ENCODE measurements around the gene NR5A2.
A peak's percentile ranks its signal among the peaks of the same experiment; 100 is the strongest.
"Not testable (repeated sequence)": the region's sequence is repeated elsewhere in the genome, so short reads cannot be mapped to it uniquely, and the experiment has no call there.

NR5A2 gene

GRCh38 chr1:200179781-200180160 is 152.3 kb downstream of the NR5A2 start:
- POLR2A ChIA-PET: no interaction called here
- no peak for DNase-seq (ENCODE audit: extremely low spot score)
- CTCF ChIA-PET: no interaction called here
- TF ChIP-seq BHLHE40 (IDR thresholded peaks at IDR 0.05; ENCODE audit: borderline replicate concordance): no peak
- TF ChIP-seq FOXA1 (IDR thresholded peaks at IDR 0.05): no peak
- no peak for TF ChIP-seq FOXM1 (IDR thresholded peaks at IDR 0.05; ENCODE audit: borderline replicate concordance)
- no peak for TF ChIP-seq ARNT (IDR thresholded peaks at IDR 0.05)
- TF ChIP-seq ELF4 (IDR thresholded peaks at IDR 0.05): no peak
- no peak for TF ChIP-seq PKNOX1 (IDR thresholded peaks at IDR 0.05)
- no peak for TF ChIP-seq ZNF384 (IDR thresholded peaks at IDR 0.05)
- TF ChIP-seq TARDBP (IDR thresholded peaks at IDR 0.05): no peak
- TF ChIP-seq L3MBTL2 (conservative IDR thresholded peaks at IDR 0.05): no peak
- no peak for TF ChIP-seq CTBP1 (IDR thresholded peaks at IDR 0.05; ENCODE audit: borderline replicate concordance)
- no peak for TF ChIP-seq HDGF (IDR thresholded peaks at IDR 0.05; ENCODE audit: borderline replicate concordance)
- no peak for TF ChIP-seq SP1 (IDR thresholded peaks at IDR 0.05)
- no peak for TF ChIP-seq FOXK2 (IDR thresholded peaks at IDR 0.05)
- no peak for TF ChIP-seq SUZ12 (IDR thresholded peaks at IDR 0.05)
- no peak for TF ChIP-seq LEF1 (IDR thresholded peaks at IDR 0.05; ENCODE audit: borderline replicate concordance)
- TF ChIP-seq NFRKB (IDR thresholded peaks at IDR 0.05): no peak

GRCh38 chr1:200180821-200181220 is 153.3 kb downstream of the NR5A2 start:
- ChIA-PET POLR2A (no interaction called here), CTCF (no interaction called here)
- no peak for DNase-seq (ENCODE audit: extremely low spot score)
- no peak for TF ChIP-seq SP1 (IDR thresholded peaks at IDR 0.05)
- no peak for TF ChIP-seq BHLHE40 (IDR thresholded peaks at IDR 0.05; ENCODE audit: borderline replicate concordance)
- TF ChIP-seq CTBP1 (IDR thresholded peaks at IDR 0.05; ENCODE audit: borderline replicate concordance): no peak
- no peak for TF ChIP-seq ARNT (IDR thresholded peaks at IDR 0.05)
- no peak for TF ChIP-seq L3MBTL2 (conservative IDR thresholded peaks at IDR 0.05)
- TF ChIP-seq LEF1 (IDR thresholded peaks at IDR 0.05; ENCODE audit: borderline replicate concordance): no peak

- TF ChIP-seq SP1 (IDR thresholded peaks at IDR 0.05): no peak
- DNase-seq (ENCODE audit: extremely low spot score): no peak
- ChIA-PET POLR2A (no interaction called here), CTCF (no interaction called here)
These were observed 154.4 kb downstream of the NR5A2 start for GRCh38 chr1:200181861-200182260.

GRCh38 chr1:200182701-200183100 is 155.2 kb downstream of the NR5A2 start:
- ChIA-PET CTCF (no interaction called here), POLR2A (no interaction called here)
- DNase-seq (ENCODE audit: extremely low spot score): no peak
- TF ChIP-seq CTBP1 (IDR thresholded peaks at IDR 0.05; ENCODE audit: borderline replicate concordance) (no peak), FOXM1 (IDR thresholded peaks at IDR 0.05; ENCODE audit: borderline replicate concordance) (no peak), L3MBTL2 (conservative IDR thresholded peaks at IDR 0.05) (no peak), HDGF (IDR thresholded peaks at IDR 0.05; ENCODE audit: borderline replicate concordance) (no peak), BHLHE40 (IDR thresholded peaks at IDR 0.05; ENCODE audit: borderline replicate concordance) (no peak), ARNT (IDR thresholded peaks at IDR 0.05) (no peak), SUZ12 (IDR thresholded peaks at IDR 0.05) (no peak), SP1 (IDR thresholded peaks at IDR 0.05) (no peak), FOXK2 (IDR thresholded peaks at IDR 0.05) (no peak), NFRKB (IDR thresholded peaks at IDR 0.05) (no peak), LEF1 (IDR thresholded peaks at IDR 0.05; ENCODE audit: borderline replicate concordance) (no peak), PKNOX1 (IDR thresholded peaks at IDR 0.05) (no peak), ZNF384 (IDR thresholded peaks at IDR 0.05) (no peak), TARDBP (IDR thresholded peaks at IDR 0.05) (no peak), ELF4 (IDR thresholded peaks at IDR 0.05) (no peak), FOXA1 (IDR thresholded peaks at IDR 0.05) (no peak)

GRCh38 chr1:200183637-200184036 is 156.1 kb downstream of the NR5A2 start:
- no peak for DNase-seq (ENCODE audit: extremely low spot score)
- CTCF ChIA-PET: no interaction called here
- TF ChIP-seq NFRKB (IDR thresholded peaks at IDR 0.05) (no peak), PKNOX1 (IDR thresholded peaks at IDR 0.05) (no peak), ELF4 (IDR thresholded peaks at IDR 0.05) (no peak), L3MBTL2 (conservative IDR thresholded peaks at IDR 0.05) (no peak), SP1 (IDR thresholded peaks at IDR 0.05) (no peak), TARDBP (IDR thresholded peaks at IDR 0.05) (no peak), LEF1 (IDR thresholded peaks at IDR 0.05; ENCODE audit: borderline replicate concordance) (no peak), HDGF (IDR thresholded peaks at IDR 0.05; ENCODE audit: borderline replicate concordance) (no peak), FOXK2 (IDR thresholded peaks at IDR 0.05) (no peak), BHLHE40 (IDR thresholded peaks at IDR 0.05; ENCODE audit: borderline replicate concordance) (no peak), ZNF384 (IDR thresholded peaks at IDR 0.05) (no peak), ARNT (IDR thresholded peaks at IDR 0.05) (no peak), CTBP1 (IDR thresholded peaks at IDR 0.05; ENCODE audit: borderline replicate concordance) (no peak), FOXA1 (IDR thresholded peaks at IDR 0.05) (no peak), SUZ12 (IDR thresholded peaks at IDR 0.05) (no peak)
- POLR2A ChIA-PET: no interaction called here

GRCh38 chr1:200184196-200184595 is 156.7 kb downstream of the NR5A2 start:
- ChIA-PET CTCF (no interaction called here), POLR2A (no interaction called here)
- DNase-seq (ENCODE audit: extremely low spot score): peak; percentile 32
- no peak for TF ChIP-seq ZNF384 (IDR thresholded peaks at IDR 0.05)
- no peak for TF ChIP-seq ARNT (IDR thresholded peaks at IDR 0.05)
- TF ChIP-seq SUZ12 (IDR thresholded peaks at IDR 0.05): no peak
- no peak for TF ChIP-seq PKNOX1 (IDR thresholded peaks at IDR 0.05)
- TF ChIP-seq ELF4 (IDR thresholded peaks at IDR 0.05): no peak
- no peak for TF ChIP-seq NFRKB (IDR thresholded peaks at IDR 0.05)
- TF ChIP-seq FOXM1 (IDR thresholded peaks at IDR 0.05; ENCODE audit: borderline replicate concordance): no peak
- TF ChIP-seq CTBP1 (IDR thresholded peaks at IDR 0.05; ENCODE audit: borderline replicate concordance): no peak
- no peak for TF ChIP-seq FOXK2 (IDR thresholded peaks at IDR 0.05)
- no peak; the same call in 1 of the 2 replicates for TF ChIP-seq L3MBTL2 (conservative IDR thresholded peaks at IDR 0.05)
- no peak for TF ChIP-seq FOXA1 (IDR thresholded peaks at IDR 0.05)
- TF ChIP-seq HDGF (IDR thresholded peaks at IDR 0.05; ENCODE audit: borderline replicate concordance): no peak

- DNase-seq (ENCODE audit: extremely low spot score); POLR2A ChIA-PET; CTCF ChIA-PET: not testable (repeated sequence)
These were observed 157.7 kb downstream of the NR5A2 start for GRCh38 chr1:200185191-200185590.

GRCh38 chr1:200187332-200187731 is 159.8 kb downstream of the NR5A2 start:
- DNase-seq (ENCODE audit: extremely low spot score); CTCF ChIA-PET; POLR2A ChIA-PET: not testable (repeated sequence)

Data from HEK293T (cell line).